Daoy (cell line): ENCODE measurements around the gene CLOCK. TPM values are rescaled to one million over a fixed set of nuclear protein-coding genes. Genes with fewer than 3 reads are reported as not detected.

ENCODE experiments used
- DNase-seq: peaks from one replicate; pipeline ENCODE4 v3.0.0-alpha.2; 2015; ENCODE audit warnings: low read depth
- total RNA-seq: library from RNA; depleted of rRNA; stranded (reverse); fragments of >200 nt; shearing (Covaris generic); gene quantifications from 2 replicates; pipeline ENCODE4 v1.2.3, GENCODE V29; 2014

CLOCK gene
- total RNA-seq, 1 experiment from 2014 or later: 12.3 TPM

- no peak for DNase-seq
Measured at GRCh38 chr4:55424791-55425190, 121.9 kb downstream of the CLOCK start.

GRCh38 chr4:55416176-55416575, 130.5 kb downstream of the CLOCK start:
- no peak for DNase-seq

GRCh38 chr4:55411621-55412020, 135.1 kb downstream of the CLOCK start:
- no peak for DNase-seq

GRCh38 chr4:55410431-55410830, 136.3 kb downstream of the CLOCK start:
- DNase-seq: no peak

GRCh38 chr4:55409468-55410171, 137.1 kb downstream of the CLOCK start:
- DNase-seq: peak; percentile 7

GRCh38 chr4:55407764-55408163, 138.9 kb downstream of the CLOCK start:
- no peak for DNase-seq

- no peak for DNase-seq
Measured at GRCh38 chr4:55407119-55407518, 139.6 kb downstream of the CLOCK start.

- DNase-seq: no peak
Measured at GRCh38 chr4:55406545-55406944, 140.2 kb downstream of the CLOCK start.

GRCh38 chr4:55405073-55405472, 141.6 kb downstream of the CLOCK start:
- DNase-seq: no peak

- DNase-seq: no peak
Measured at GRCh38 chr4:55399581-55399980, 147.1 kb downstream of the CLOCK start.

- DNase-seq: no peak
Measured at GRCh38 chr4:55398966-55399365, 147.7 kb downstream of the CLOCK start.

GRCh38 chr4:55398461-55398860, 148.2 kb downstream of the CLOCK start:
- peak; percentile 1 for DNase-seq

GRCh38 chr4:55397520-55398321, 149.0 kb downstream of the CLOCK start:
- DNase-seq: peak; percentile 3

- no peak for DNase-seq
Measured at GRCh38 chr4:55397126-55397436, 149.6 kb downstream of the CLOCK start.

GRCh38 chr4:55396308-55397125, 150.2 kb downstream of the CLOCK start:
- DNase-seq: peak; percentile 25

- peak; percentile 89 for DNase-seq
Measured at GRCh38 chr4:55395529-55396307, 151.0 kb downstream of the CLOCK start, which contains the start of gene TMEM165. Gene TMEM165 (plus strand): TSS chr4:55395957. CDS start chr4:55396190, 233 bp downstream.

- DNase-seq: no peak
Measured at GRCh38 chr4:55395218-55395528, 151.5 kb downstream of the CLOCK start.

- peak; percentile 1 for DNase-seq
Measured at GRCh38 chr4:55393461-55394320, 153.0 kb downstream of the CLOCK start.

GRCh38 chr4:55386840-55387239, 159.9 kb downstream of the CLOCK start:
- no peak for DNase-seq

GRCh38 chr4:55386073-55386472, 160.6 kb downstream of the CLOCK start:
- DNase-seq: no peak

- peak; percentile 42 for DNase-seq
Measured at GRCh38 chr4:55385201-55385649, 161.5 kb downstream of the CLOCK start.
